ENCODE data around the gene ASB4. TPM values are rescaled to one million over a fixed set of nuclear protein-coding genes. Genes with fewer than 3 reads are reported as not detected.

Gene ASB4
- total and polyA plus RNA-seq, 2 experiments from 2014 or later, result not detected

Other genes with a start within 250 kb of the ASB4 start
- gene PON1, start 161.4 kb upstream of the ASB4 start, total RNA-seq (2014; rRNA removed; shearing (Covaris generic)), result 0.69 and 1.5 TPM in 2 replicates
- 1.2 and 2.1 TPM in 2 replicates for gene PON1, start 161.4 kb upstream of the ASB4 start, polyA plus RNA-seq (2016; fragmentation: Nextera tagmentation; extraction: Ambion mirVana)
- gene PON3, start 89.6 kb upstream of the ASB4 start, total RNA-seq (2014; rRNA removed; shearing (Covaris generic)), result 1.6 and 2.5 TPM in 2 replicates
- 1.4 and 1.6 TPM in 2 replicates for gene PON3, start 89.6 kb upstream of the ASB4 start, polyA plus RNA-seq (2016; fragmentation: Nextera tagmentation; extraction: Ambion mirVana)
- 30.8 and 39.4 TPM in 2 replicates for gene PON2, start 50.9 kb upstream of the ASB4 start, total RNA-seq (2014; rRNA removed; shearing (Covaris generic))
- gene PON2, start 50.9 kb upstream of the ASB4 start, polyA plus RNA-seq (2016; fragmentation: Nextera tagmentation; extraction: Ambion mirVana), result 29.3 and 42.4 TPM in 2 replicates
- gene PDK4, start 110.6 kb downstream of the ASB4 start, total RNA-seq (2014; rRNA removed; shearing (Covaris generic)), result 0.12 TPM in 1 of 2 replicates, not detected in the other
- gene PDK4, start 110.6 kb downstream of the ASB4 start, polyA plus RNA-seq (2016; fragmentation: Nextera tagmentation; extraction: Ambion mirVana), result 0.07 and 0.32 TPM in 2 replicates

All from GM23338 (cell line).